Measurements from ENCODE around the gene IDNK. TPM values are rescaled to one million over a fixed set of nuclear protein-coding genes. Genes with fewer than 3 reads are reported as not detected.
A peak's percentile ranks its signal among the peaks of the same experiment; 100 is the strongest.

The IDNK gene
- polyA plus RNA-seq, 1 donor (not counting 4 experiments of a cell fraction or from before 2014, with no cell fraction given) = 2.6 TPM

- no peaks in the 10 kb centered on the region for H3K79me2 ChIP-seq (ENCODE audit: control insufficient read depth, insufficient read depth, low read length)
- no peaks in the 10 kb centered on the region for H3K9me3 ChIP-seq (ENCODE audit: control insufficient read depth, low read depth, low read length)
- no peak overlapping the region for H3K27ac ChIP-seq (ENCODE audit: control insufficient read depth, insufficient read depth, low read length)
- H3K4me1 ChIP-seq (ENCODE audit: control insufficient read depth, extremely low read depth, insufficient read depth, low read length) = no peaks in the 10 kb centered on the region
- H3K4me3 ChIP-seq (ENCODE audit: control insufficient read depth in 2 of 3, extremely low read depth in 1 of 3, insufficient read depth in 2 of 3, low read depth in 1 of 3, low read length in 3 of 3) = no peak overlapping the region
- no peak overlapping the region for H2AFZ ChIP-seq (ENCODE audit: control insufficient read depth, low read length)
- no peak for TF ChIP-seq EZH2 (IDR thresholded peaks at IDR 0.05; ENCODE audit: low read length)
- no peak for DNase-seq (ENCODE audit: low read depth, low spot score)
- no peak overlapping the region for H3K4me2 ChIP-seq (ENCODE audit: control insufficient read depth, extremely low read depth, insufficient read depth, low read depth, low read length)
- no peak for FAIRE-seq
- H3K9ac ChIP-seq (ENCODE audit: control insufficient read depth, extremely low read depth, insufficient read depth, low read length) = no peak overlapping the region
- H4K20me1 ChIP-seq (ENCODE audit: control insufficient read depth, extremely low read depth, insufficient read depth, low read length) = no peaks in the 10 kb centered on the region
- H3K9me1 ChIP-seq (ENCODE audit: control insufficient read depth, extremely low read depth, insufficient read depth, low read length) = no peaks in the 10 kb centered on the region
- dilution Hi-C loops (cut with MboI; ENCODE audit: extremely low pct_ligation_motif_present, low sequenced_read_pairs) = no loop called here
- no peaks in the 10 kb centered on the region for H3K36me3 ChIP-seq (ENCODE audit: control insufficient read depth in 2 of 2, extremely low read depth in 1 of 2, insufficient read depth in 2 of 2, low read length in 2 of 2)
- H3K27me3 ChIP-seq (ENCODE audit: control insufficient read depth, extremely low read depth, insufficient read depth, low read length) = no peaks in the 10 kb centered on the region
Measured at GRCh38 chr9:83584995-83585394, 37.9 kb upstream of the IDNK start.

- Histone ChIP-seq H3K79me2 (ENCODE audit: control insufficient read depth, insufficient read depth, low read length) (no peaks in the 10 kb centered on the region), H3K9me1 (ENCODE audit: control insufficient read depth, extremely low read depth, insufficient read depth, low read length) (no peaks in the 10 kb centered on the region), H3K27me3 (ENCODE audit: control insufficient read depth, extremely low read depth, insufficient read depth, low read length) (no peaks in the 10 kb centered on the region), H4K20me1 (ENCODE audit: control insufficient read depth, extremely low read depth, insufficient read depth, low read length) (no peaks in the 10 kb centered on the region), H2AFZ (ENCODE audit: control insufficient read depth, low read length) (no peak overlapping the region), H3K9me3 (ENCODE audit: control insufficient read depth, low read depth, low read length) (no peaks in the 10 kb centered on the region), H3K36me3 (ENCODE audit: control insufficient read depth in 2 of 2, extremely low read depth in 1 of 2, insufficient read depth in 2 of 2, low read length in 2 of 2) (no peaks in the 10 kb centered on the region), H3K4me1 (ENCODE audit: control insufficient read depth, extremely low read depth, insufficient read depth, low read length) (no peaks in the 10 kb centered on the region), H3K27ac (ENCODE audit: control insufficient read depth, insufficient read depth, low read length) (no peak overlapping the region), H3K9ac (ENCODE audit: control insufficient read depth, extremely low read depth, insufficient read depth, low read length) (no peak overlapping the region), H3K4me2 (ENCODE audit: control insufficient read depth, extremely low read depth, insufficient read depth, low read depth, low read length) (no peak overlapping the region), H3K4me3 (ENCODE audit: control insufficient read depth in 2 of 3, extremely low read depth in 1 of 3, insufficient read depth in 2 of 3, low read depth in 1 of 3, low read length in 3 of 3) (no peak overlapping the region)
- TF ChIP-seq CTCF (optimal IDR thresholded peaks at IDR 0.05 in 1 of 3, IDR thresholded peaks at IDR 0.05 in 1 of 3, conservative IDR thresholded peaks at IDR 0.05 in 1 of 3; ENCODE audit: extremely low read depth in 1 of 3, insufficient read depth in 2 of 3, low read length in 3 of 3) (no peak), EZH2 (IDR thresholded peaks at IDR 0.05; ENCODE audit: low read length) (no peak)
- no peak for FAIRE-seq
- dilution Hi-C loops (cut with MboI; ENCODE audit: extremely low pct_ligation_motif_present, low sequenced_read_pairs) = no loop called here
- DNase-seq (ENCODE audit: low read depth, low spot score) = no peak
Measured at GRCh38 chr9:83588256-83588655, 34.7 kb upstream of the IDNK start.

- H3K9me3 ChIP-seq (ENCODE audit: control insufficient read depth, low read depth, low read length) = no peaks in the 10 kb centered on the region
- DNase-seq (ENCODE audit: low read depth, low spot score) (no peak), FAIRE-seq (no peak)
- no peak overlapping the region for H3K27ac ChIP-seq (ENCODE audit: control insufficient read depth, insufficient read depth, low read length)
- H3K79me2 ChIP-seq (ENCODE audit: control insufficient read depth, insufficient read depth, low read length) = no peaks in the 10 kb centered on the region
- dilution Hi-C loops (cut with MboI; ENCODE audit: extremely low pct_ligation_motif_present, low sequenced_read_pairs) = no loop called here
- no peak overlapping the region for H2AFZ ChIP-seq (ENCODE audit: control insufficient read depth, low read length)
- no peaks in the 10 kb centered on the region for H3K9me1 ChIP-seq (ENCODE audit: control insufficient read depth, extremely low read depth, insufficient read depth, low read length)
- no peaks in the 10 kb centered on the region for H3K27me3 ChIP-seq (ENCODE audit: control insufficient read depth, extremely low read depth, insufficient read depth, low read length)
- H4K20me1 ChIP-seq (ENCODE audit: control insufficient read depth, extremely low read depth, insufficient read depth, low read length) = no peaks in the 10 kb centered on the region
- H3K36me3 ChIP-seq (ENCODE audit: control insufficient read depth in 2 of 2, extremely low read depth in 1 of 2, insufficient read depth in 2 of 2, low read length in 2 of 2) = no peaks in the 10 kb centered on the region
- H3K4me2 ChIP-seq (ENCODE audit: control insufficient read depth, extremely low read depth, insufficient read depth, low read depth, low read length) = no peak overlapping the region
- no peak overlapping the region for H3K4me3 ChIP-seq (ENCODE audit: control insufficient read depth in 2 of 3, extremely low read depth in 1 of 3, insufficient read depth in 2 of 3, low read depth in 1 of 3, low read length in 3 of 3)
- no peaks in the 10 kb centered on the region for H3K4me1 ChIP-seq (ENCODE audit: control insufficient read depth, extremely low read depth, insufficient read depth, low read length)
- no peak overlapping the region for H3K9ac ChIP-seq (ENCODE audit: control insufficient read depth, extremely low read depth, insufficient read depth, low read length)
- TF ChIP-seq EZH2 (IDR thresholded peaks at IDR 0.05; ENCODE audit: low read length) (no peak), CTCF (optimal IDR thresholded peaks at IDR 0.05 in 1 of 3, IDR thresholded peaks at IDR 0.05 in 1 of 3, conservative IDR thresholded peaks at IDR 0.05 in 1 of 3; ENCODE audit: extremely low read depth in 1 of 3, insufficient read depth in 2 of 3, low read length in 3 of 3) (peak; percentile 62 to 81 (median 67))
Measured at GRCh38 chr9:83596899-83597504, 25.9 kb upstream of the IDNK start.

All from keratinocyte (primary cell).